SH-SY5Y (cell line): ENCODE data around the gene CDK14.

Source experiments
- GATA2 ChIP-seq: IDR thresholded peaks from 2 replicates; pipeline ENCODE4 v1.6.1; 2011; ENCODE audit warnings: mild to moderate bottlenecking, low read depth, low read length
- GATA3 ChIP-seq: IDR thresholded peaks from 2 replicates; pipeline ENCODE4 v1.6.1; 2011; ENCODE audit warnings: low read depth, mild to moderate bottlenecking, low read length, moderate library complexity

Gene CDK14

DNA sequence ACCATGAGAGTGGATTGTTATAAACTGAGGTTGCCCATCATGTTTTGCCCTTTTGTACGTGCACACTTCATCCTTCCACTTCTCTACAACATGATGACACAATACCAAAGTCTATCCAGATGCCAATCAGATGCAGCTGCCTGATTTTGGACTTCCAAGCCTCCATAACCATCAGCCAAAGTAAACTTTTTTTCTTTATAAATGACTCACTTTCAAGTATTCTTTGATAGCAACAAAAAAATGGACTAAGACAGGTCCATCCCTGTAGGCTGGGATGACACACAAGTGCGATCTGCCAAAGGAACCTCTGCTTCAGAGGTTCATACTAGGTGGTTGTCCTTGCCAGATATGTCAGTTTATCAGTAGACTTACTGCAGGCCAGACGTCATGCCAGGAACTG, 347.9 kb downstream of the CDK14 start:
- TF ChIP-seq GATA2 (no peak), GATA3 (no peak)

DNA sequence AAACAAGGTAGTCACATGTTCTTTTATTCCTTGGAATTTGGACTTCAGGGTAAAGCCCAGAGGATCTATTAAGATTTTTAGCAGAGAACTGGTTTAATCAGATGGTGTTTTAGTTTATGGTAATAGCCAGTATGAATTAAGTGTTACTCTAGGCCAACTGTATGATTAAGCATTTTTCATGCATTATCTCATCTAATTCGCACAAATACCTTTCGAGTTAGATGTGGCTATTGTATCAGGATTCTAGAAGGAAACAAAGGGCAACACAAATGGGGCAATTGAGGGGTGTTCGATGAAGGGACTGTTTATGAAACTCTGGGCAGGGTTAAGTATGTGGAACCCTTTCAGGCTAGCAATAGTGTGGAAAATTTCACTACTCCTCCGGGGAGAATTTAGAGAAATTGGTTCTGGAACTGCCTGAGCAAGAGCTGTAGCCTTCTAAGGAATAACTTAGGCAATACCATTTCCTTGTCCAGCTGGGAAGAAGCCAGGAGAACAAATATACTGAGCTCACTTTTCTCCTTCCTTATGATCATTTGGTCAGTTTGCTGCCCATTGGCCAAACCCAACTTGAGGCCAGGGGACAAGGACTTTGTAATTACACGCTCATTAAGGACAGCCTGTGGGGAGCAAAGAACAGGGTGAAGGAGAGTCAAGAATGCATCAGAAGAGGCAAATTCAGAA, 349.1 kb downstream of the CDK14 start:
- TF ChIP-seq GATA2, result no peak
- no peak for TF ChIP-seq GATA3

DNA sequence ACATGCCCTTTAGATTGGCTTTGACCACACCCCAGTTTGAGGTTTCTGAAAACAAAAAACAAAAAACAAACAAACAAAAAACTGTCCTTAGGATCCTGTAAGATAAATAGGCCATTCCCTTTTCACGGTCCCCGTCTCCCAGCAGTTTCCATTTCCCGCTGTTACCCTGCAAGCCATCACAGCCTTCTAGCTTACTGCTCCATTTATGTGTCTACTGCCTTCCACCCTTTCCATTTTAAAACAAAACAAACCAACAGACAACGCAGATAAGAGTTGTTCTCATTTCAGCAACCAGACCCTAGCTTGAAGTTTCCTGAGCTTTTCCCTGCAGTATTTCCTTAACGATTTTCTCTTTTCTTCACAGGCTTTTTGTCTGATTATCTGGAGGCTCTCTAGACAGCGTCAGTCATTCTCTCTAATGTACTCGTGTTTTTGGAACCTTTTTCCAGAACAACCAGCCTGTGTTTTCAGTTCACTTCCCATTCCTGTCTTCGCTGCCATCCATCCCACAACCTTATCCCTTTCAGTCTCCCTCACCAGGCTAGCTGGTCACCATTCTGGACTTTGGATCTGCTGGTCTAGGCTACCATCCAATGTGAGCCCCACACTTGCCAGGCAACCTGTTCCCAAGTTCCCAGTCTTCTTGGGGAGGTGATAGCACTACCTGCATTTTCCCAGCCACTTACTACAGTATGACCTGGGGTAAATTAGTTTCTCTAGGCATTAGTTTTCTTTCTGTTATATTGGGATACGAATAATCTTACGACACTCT, 350.8 kb downstream of the CDK14 start:
- TF ChIP-seq GATA2, result no peak
- TF ChIP-seq GATA3, result no peak

DNA sequence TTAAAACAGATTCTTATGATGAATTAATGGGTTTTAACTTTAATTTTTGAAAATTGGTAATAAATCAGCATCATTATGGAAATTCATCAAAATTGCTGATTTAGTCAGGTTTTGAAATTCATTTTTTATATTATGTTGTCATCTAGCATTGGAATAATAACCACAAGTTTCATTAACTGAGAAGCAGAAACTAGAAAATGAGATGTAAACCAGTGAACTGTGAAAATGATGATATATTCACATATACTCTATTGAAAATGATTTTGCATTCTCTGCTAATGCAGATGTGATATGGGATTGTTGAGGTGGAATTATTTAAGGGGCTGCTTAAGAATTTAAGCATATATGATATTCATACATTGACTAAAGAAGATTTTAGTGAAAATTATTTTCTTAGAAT, 352.0 kb downstream of the CDK14 start:
- TF ChIP-seq GATA2, result no peak
- TF ChIP-seq GATA3, result no peak

DNA sequence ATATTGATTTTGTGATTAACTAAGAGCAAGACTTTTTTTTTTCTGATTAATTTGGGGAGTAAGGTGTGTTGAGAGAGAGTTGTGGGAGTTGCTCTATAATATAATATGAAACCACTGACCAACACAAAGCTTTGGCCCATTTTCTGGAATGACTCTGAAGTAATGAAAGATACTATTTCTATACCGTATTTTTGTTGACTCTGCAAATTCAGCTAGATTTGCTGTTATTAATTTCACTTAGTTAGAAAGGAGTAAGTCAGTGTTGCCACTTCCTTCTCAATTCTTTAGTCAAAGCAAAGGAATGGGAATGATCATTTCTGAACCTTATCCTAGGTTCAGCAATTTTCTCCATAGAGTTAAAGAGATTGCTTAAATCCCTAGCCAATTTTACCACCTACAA, 355.1 kb downstream of the CDK14 start:
- TF ChIP-seq GATA2 (no peak), GATA3 (no peak)

DNA sequence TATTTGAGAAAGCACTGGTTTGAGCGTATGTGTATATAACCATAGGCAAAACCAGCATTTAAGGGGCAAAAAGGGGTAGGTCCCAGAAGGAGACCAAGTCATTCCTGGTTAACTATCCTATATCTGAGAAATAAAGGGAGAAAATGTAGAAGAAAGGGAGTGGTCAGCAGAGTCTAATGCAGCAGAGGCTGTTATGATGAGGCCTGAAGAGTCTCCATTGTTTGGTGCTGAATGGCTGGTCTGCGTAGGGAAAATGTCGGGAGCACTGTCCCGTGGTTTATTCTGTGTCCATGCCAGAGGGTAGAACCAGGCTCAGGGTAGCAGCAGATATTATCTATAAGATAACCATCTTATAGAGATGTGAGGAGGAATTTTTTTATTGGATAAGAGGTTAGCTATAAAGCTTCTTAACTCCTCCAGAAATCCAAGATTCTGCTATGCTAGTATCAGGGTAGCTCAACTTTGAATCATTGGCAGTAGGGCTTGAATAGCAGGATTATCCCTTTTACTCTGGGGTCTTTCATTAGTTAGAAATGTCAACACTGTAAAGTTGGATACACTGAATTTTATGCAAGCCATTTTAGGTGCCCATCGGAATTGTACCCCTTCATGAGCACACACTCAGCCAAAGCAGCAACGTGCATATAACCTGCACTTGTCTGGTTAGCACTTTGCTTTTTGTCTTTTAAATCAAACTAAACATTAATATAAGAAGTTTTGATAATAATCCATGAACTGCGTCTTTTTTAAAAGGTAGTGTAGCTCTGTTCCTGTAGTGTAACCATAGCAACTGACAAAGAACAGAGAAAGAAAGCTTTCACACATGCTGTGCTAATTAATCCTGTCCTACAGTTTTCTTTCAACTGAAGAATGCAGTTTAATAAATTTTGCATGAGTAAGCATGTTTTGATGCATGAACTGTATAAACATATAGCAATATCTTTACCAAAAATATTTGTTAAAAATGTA, 356.1 kb downstream of the CDK14 start:
- TF ChIP-seq GATA2 (no peak), GATA3 (no peak)

DNA sequence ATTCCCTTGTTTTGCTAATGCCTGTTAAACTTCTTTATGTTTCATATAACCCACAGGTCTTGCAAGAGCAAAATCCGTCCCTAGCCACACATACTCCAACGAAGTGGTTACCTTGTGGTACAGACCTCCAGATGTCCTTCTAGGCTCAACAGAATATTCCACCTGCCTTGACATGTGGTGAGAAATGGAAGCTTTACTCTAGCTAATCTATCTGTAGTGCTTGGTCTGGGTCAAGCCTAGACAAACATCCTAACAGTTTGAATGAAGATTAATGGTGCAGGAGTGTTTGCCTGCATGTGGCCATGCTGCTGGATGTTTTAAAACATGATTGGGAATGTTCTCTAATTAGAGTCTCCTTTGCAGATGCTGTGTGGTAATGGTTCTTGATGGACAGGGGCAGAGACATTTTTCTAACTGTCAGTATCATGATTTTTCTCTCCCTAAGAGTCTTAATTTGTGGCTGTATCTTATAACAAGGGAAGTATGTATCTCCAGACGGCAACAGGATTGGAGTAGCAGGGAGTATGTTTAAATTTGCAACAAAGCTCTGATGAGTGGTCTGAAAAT, 359.6 kb downstream of the CDK14 start:
- no peak for TF ChIP-seq GATA3
- no peak for TF ChIP-seq GATA2

DNA sequence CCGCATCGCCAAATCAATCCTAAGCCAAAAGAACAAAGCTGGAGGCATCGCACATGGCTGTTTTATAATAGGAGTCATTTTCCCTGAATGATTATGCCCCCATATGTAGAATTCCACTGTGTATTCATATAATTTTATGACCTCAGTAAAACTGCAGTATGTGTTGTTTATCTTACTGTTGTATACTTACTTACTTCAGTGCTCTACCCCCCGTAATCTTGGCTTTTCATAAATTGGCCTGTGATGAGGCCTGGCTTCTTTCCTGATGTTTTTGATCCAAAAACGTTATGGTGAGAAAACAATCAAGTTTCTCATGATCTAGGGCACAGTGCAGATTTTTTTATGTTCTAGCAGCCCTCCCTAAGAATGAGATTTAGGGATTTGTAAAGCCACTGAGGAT, 361.8 kb downstream of the CDK14 start:
- TF ChIP-seq GATA3 (no peak), GATA2 (no peak)

DNA sequence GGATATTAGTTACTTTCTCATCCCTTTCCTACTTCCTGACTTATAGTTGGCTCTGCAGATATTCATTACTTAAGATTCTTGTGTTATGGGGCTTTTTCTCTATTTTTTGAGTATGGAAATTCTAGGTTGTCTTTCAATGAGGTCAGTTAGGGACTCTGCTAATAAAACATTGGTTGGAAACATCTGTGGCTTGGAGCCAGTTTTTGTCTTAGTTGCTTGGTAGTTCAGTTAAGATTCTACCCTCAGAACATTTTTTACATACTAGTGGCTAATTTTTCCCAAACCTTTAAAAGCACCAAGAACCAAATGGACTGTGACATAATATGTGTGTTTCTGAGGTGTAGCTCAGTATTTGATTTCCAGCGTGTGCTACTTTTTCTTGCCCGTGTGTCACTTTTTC, 362.5 kb downstream of the CDK14 start:
- TF ChIP-seq GATA3 (no peak), GATA2 (no peak)

DNA sequence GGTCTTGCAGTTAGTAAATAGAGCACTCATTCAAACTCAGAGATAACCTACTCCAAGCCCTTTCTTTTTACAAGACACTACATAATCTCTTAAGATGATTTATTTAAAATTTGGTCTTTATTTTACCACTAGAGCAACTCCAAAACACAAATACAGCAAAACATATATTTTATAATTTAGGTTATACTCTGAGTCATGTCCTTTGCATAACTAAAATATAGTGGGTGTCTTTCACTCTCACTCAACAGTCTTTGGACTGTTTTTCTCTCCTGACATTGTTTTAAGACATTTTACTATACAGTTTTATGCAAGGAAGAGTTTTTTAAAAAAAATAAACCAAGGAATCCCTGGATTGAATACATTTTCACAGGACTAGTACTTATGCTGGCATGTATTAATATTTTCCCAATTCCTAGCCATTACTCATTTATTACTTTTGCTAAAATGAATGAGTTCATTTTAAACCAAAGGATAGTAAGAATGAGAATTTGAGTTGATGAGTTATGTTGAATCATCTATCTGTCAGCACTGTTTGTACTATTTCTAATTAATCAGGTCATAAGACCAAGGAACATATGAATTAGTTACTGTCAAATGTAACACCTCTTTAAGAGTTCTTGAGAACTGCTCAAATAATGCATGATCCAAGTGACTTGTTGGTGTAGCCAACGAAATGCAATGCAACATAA, 365.1 kb downstream of the CDK14 start:
- TF ChIP-seq GATA2, result no peak
- no peak for TF ChIP-seq GATA3

DNA sequence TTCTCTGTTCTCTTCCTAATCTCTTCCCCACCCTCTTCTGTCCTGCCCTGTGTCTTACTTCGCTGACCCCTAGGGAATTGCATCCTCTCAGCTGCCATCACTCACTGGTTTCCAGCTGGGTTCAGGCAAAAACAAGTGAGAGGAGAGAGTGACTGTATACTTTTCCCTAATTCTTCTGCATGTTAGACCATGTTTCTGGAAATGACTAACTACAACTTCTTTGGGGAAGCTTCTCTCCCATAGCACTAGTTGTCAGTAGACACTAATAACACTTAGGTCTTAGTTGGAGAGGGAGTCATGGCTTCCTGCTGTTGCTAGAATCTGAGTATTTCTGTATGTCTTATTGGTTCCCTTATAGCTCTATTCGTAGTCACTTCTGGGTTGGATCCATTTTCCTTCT, 369.1 kb downstream of the CDK14 start:
- TF ChIP-seq GATA3 (no peak), GATA2 (no peak)

DNA sequence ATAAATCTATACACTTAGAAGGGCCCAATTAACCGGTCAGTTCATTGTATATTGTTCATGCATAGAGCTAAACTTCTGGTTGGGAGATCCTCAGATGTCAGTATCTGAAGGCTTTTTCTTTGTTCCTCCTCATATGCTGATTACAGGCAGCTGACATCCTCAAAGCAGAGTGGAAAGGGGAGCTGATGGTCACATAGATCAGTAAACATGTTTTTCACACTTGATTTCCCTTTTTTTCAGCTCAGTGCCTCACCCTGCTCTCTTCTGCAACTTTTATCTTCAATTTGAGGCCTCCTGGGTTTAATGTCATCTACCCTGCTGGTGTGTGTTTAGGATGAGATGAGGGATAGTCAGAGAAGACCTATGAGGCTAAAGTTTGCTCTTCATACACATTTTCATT, 370.2 kb downstream of the CDK14 start:
- no peak for TF ChIP-seq GATA3
- no peak for TF ChIP-seq GATA2

DNA sequence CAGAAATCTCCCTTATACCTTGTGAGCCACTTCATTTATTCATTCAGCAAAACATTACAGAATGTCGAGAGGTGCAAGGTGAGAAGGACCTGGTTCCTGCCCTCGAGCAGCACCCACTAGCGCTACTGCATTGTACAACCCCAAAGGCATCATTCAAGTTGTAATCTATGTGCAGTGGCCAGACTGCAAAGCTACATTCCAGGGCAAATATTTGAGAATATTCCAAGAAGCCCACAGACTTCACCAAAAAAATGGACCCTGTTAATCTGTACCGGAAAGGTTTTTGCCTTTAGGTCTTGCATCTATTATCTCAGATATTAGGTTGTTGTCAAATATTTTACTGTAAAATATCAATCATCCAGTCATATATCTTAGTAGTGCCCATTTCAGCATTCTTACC, 372.8 kb downstream of the CDK14 start:
- TF ChIP-seq GATA2 (no peak), GATA3 (no peak)
